GM19452 (cell line): ENCODE measurements around the gene HIVEP2.

Source experiments
- ATAC-seq: cut with Tn5 transposase; IDR thresholded peaks from one replicate; pipeline ENCODE4 v1.9.1; 2021; ENCODE audit not compliant: unreplicated experiment

The HIVEP2 gene

DNA sequence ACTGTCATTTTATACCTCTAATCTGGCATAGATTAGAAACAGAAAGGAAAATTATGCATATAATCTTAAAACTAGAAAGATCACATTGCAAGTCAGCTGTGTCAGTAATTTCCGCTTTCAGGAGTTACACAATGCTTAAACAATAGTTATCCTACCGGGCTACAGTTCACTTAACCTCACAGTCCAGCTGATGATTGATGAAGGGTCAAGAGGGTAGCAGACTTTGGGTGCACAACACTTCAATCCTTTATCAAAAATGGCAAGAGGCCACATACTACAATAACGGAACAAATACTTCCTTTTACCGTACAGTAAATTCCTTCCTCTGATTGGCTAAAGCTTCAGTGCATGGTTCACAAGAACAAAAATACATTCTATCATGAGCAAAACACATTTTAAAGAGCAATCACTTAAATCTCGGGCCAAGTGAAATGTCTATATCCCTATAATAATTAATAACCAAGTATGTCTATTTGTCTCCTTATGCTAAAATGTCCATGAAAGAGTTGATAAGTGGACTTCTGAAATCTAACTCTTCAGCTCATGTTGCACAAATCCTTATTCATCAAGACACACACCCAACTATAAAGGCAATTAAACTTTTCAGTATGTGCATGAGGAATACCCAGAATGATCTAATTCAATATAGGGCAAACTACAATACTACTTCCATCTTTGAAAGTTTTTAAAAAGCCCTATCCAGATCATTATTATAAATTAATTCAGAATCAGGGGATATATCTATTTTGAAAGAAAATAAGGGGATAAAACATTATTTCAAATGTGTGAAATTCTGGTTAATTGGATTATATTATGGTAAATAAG is 76.8 kb downstream of the HIVEP2 start:
- ATAC-seq = peak; percentile 46

DNA sequence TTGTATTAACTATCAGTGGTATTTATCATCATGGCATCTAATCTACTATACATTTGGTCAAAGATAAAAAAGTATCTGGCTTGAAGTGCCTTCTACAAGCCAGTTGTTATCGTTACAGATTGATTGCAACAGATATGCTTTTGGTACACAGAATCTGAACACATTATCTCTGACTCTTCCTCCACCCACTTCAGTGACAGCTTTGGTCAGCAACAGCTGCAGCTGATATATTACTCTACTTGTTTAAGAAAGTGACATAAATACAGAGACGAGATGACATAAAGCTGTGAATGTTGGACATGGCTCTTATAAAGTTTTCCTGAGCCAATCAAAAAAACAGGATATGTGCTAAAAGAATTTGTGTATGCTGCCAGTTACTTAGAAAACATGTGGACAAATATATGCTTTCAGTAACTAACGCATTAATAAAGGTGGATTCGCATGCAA is 77.6 kb downstream of the HIVEP2 start:
- ATAC-seq = no peak

DNA sequence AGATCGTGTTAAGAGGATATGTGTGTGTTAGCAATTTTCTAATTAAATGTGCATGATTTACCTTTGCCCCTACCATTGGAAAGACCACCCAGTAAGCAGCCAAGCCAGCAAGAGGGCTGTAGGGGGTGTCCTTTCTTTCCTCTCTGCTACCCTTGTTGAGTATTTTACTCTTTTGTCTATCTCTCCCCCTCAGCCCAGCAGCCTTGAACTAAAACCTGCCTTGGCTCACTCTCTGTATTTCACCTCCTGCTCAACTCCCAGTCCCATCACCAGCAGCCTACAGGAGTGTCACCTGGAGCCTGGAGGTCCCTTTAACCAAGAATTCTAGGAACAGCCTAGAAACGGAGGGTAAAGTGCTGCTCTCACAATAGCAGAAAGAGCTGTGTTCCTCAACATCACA is 81.0 kb downstream of the HIVEP2 start:
- ATAC-seq = no peak

DNA sequence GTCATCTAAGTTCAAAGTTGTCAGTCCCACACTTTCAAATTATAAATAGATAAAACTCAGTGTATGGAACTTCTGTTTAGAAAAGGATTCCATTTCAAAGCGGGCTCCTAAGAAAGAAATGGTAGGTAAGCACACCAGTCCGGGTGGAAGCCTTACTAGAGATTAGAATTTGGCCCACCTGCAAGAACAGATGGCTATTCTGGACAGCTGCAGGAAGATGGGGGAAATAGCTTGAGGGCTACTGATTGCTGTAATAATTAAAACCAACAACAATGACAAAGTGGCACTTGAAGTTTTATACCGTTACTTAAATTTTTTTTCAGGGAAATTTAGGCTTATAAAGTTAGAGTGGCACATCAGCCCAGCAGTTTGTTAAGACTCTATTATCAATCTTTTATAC is 83.3 kb downstream of the HIVEP2 start:
- ATAC-seq = no peak

DNA sequence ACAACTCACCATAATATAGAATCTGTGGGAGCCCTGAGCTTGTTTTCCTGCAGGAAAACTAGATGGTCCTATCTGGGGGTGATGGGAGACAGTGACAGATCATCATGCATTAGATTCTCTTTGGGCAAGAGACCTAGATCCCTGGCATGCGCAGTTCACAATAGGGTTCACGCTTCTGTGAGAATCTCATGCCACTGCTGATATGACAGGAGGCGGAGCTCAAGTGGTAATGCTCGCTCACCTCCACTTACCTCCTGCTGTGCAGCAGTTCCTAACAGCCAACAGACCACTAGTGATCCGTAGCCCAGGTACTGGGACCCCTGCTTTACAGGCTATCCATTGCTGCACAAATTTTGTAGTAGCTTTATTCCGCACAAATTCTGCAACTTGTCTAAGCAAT is 84.5 kb downstream of the HIVEP2 start:
- ATAC-seq = no peak

DNA sequence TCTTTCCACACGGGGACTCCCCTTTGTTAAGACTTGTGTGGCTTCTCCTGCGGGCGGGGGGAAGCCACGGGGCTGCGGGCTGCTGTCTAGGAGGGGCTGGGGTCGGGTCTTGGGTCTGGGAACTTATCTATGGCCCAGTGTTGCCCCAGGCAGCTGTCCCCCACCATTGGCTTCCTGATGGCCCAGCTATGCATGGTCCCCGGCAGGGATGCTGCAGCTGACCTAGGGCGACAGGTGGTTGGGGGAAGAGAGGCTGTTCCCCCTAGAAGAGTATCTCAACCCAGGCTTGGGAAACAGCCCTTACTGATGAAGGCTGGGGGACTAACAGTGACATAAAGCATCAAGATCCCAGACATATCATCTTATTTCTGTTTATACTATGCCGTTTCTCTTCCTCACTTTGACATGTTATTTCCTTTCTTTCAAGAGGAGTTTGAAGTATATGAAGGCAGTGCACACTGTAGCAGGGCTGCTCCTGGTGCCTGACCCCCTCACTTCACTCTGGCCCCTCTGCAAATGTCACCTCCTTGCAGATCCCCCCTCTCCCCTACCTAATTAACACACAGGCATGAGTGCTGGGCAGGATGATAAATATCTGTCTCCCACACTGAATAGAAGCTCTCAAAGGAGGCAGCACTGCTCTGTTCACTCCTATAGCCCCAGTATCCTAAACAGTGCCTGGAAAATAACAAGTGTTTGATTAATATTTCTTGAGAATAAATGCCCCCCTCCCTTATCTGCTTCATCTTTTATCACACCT is 87.0 kb downstream of the HIVEP2 start:
- peak; percentile 6 for ATAC-seq

DNA sequence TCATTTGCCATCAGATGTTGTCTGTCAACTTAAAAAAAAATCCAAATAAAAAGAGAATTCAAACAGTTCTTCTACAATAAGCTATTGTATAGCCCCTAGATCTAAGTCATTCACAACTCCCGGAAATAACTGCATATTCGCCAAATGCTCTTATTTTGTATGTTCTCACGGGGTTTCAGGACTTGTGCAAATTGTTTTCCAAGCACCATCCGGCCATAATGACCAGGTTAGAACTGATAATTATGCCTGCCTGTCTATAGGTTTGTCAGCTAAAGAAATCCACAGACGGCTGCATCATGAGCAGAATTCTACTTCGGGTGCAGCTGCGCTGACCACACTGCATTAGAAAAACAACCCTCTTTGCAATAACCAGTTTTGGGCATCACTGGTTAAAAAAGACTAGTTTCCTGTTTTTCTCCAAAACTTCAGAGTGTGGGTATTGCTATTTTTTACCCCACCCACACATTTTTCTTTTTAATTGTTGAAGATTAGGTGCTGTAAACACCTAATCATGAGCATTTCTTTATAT is 87.7 kb downstream of the HIVEP2 start:
- peak; percentile 53 for ATAC-seq

DNA sequence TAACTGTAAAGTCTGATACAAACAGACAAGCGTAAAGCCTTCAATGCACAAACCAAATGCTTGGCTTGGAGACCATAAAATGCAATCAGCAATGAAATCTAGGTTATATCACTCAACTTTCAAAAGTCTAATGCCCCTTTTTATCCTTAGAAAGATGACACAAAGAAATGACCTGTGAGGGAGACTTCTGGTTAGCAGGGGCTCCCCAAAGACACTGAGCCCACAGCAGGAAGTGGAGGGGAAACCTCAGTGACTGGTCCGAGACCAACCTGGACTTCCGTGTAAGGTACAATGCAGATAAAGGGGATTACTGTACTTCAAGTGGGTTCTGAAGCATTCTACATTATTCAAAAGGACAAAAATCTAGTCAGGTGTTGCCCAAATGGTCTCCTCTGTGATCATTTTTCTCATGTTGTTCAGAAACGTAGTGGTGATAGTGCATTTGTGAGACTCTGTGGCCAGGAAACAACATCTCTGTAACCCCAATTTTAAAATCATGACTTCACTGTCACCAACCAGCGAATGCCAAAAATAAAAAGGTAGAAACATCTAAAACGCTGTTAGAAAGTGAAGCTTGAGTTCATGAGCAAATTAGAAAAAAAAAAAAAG is 88.2 kb downstream of the HIVEP2 start:
- ATAC-seq = peak; percentile 67

DNA sequence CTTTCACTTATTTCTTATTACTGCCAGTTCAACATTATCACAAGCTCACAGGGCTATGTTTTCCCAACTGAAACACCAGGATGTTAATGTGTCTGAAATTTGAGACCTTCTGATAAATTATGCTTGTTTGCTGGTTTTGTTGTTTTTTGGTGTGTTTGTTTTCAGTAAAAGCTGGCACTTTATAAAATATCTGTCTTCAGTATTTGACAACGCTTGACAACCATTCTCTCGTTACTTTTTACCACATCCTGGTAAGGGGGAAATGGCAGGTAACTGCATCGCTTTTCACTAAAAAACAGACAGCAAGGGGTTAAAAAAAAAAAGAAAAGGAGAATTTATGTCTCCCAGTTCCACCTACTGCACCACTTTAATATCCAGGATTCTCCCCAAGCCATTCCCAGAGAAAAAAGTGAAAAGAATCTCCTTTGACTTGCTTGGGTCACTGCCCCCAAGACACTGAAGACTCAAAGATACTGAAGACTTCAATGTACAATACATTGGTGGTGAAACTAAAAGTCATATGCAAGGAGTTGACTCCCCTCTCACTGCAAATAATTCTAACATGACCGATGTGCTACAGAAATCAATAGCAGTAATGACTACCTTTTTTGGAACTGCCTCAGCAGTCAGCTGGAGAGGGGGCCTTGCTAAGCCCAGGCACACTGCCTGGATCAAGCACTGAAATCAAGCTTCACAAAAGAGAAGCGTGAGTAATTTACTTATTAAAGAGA is 88.9 kb downstream of the HIVEP2 start:
- no peak for ATAC-seq

DNA sequence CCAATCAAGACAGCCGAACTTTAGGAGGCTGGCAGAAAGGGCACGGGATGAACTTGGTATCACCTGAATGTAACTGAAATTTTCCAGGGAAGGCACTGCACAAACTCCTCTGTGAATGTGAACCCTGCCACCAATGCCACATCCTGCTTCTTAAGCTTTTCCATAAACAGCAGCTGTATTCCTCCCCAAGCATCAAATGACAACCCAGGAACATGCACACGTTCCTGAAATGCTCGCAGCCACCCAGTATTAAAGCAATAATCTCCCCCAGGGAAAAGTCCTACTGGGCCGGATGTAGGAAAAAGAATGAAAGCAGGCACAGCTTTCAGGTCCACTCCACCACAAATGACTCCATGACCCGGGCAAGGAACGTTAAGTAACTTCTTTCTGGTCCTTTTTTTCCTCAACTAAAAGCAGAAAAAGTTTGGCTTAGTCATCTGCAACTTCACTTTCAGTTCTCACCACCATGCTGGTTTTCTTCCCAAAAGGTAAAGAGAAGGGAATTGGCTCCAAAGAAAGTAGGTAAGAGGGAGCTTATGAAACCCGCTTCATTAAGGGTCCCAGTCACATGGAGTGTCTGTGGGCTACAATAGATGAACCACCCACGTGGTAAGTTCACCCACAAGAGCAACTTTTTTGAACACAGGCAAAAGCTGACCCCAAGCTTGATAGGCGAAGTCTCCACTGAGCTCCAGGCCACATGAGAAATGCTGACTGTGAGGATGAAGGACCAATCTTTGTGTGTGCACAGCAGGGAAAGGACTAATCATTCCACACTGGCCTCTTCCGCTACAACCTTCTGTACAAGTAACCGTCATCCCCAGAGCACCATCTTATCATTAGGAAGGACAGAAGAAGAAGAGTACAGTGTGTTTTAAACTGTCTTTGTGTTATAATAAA is 90.1 kb downstream of the HIVEP2 start:
- ATAC-seq = no peak

DNA sequence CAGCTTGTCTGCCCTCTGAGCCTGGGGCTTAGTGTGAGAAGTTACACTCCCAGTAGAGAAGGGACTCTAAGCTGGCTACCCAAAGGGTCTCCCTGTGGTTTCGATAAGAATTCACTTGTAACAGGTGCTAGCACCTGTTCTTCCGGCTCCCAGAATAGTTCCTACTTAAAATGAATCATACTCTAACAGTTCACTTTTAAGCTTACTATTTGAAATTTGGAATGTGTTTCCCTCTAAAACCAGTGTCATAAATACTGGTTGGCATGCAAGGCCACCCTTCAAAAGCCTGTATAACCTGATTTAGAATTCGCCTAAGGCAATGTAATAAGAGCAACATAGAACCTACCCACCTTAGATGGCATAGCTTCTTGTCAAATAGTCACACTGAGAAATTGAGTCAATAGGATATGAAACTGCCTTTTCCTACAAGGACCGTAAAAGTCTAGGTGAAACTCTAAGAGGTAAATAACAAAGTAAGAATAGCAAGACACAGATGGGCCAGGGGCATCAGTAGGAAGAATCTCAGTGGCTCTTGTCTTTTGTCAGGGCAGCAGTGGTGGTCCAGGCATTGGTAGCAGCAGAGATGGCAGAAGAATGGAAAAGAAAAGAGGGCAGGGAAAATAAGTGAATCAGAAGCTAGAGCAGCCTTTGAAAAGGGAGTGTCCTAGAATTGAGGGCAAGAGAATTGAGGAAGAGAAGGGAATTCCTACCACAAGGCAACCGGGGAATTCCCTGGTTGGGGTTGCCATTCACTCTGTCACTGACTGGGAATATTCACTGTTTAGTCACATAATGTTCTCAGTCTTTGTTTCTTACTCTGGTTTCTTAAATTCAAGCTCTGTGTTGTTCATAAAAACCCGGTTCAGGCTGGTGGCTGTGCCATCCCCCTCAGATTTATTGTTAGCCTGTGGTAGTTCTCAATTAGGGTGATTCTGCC is 91.5 kb downstream of the HIVEP2 start:
- ATAC-seq = no peak

DNA sequence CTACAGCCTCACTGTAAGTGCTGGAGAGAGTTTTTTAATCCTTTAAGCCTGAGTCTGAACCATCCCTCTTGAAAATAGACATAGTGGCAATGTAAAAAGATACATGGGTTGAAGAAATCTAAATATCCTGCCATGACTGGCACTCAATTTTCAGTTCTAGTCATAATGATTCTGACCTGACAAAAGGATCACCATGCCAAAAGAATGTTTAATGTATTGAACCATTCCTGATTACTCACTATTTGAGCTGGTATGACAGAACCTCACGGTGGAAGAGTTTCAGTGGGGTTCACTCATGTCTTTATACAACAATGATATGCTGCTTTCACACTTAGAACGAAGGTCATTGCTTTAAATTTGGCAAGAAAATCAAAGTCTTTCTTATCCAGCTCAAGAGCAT is 93.4 kb downstream of the HIVEP2 start:
- no peak for ATAC-seq

DNA sequence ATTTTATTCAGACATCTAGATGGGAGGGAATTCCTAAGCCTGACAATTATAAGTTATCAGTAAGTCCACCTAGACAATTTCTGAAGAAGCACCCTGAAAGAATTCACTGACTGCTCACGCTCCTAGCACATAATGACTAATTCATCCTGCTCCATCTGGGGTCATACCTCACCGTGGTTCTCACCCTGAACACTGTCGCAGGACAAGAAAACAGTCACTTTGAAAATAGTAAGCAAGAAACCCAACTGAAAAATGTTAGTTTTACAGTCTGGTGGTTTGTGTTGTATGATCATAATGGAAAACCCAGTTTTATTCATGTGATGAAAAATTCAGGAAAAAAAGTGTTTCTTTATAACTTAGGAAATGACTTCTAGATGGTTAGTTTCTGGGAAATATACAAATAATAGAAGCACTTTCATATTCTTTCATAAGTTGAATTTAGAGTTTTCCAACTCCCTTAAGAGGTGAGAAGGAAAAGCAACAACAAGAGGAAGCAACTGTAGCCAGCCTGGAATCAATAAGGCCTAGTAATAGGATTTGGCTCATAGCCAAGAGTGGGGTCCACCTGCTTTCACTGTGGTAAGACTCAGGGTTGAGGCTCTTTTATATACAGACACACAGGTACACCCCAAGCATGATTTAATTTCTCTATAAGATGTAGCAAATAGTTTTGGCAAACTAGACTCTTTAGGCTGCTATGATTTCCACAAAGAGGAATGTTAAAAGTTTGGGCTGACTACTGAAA is 94.1 kb downstream of the HIVEP2 start:
- ATAC-seq = peak; percentile 53

DNA sequence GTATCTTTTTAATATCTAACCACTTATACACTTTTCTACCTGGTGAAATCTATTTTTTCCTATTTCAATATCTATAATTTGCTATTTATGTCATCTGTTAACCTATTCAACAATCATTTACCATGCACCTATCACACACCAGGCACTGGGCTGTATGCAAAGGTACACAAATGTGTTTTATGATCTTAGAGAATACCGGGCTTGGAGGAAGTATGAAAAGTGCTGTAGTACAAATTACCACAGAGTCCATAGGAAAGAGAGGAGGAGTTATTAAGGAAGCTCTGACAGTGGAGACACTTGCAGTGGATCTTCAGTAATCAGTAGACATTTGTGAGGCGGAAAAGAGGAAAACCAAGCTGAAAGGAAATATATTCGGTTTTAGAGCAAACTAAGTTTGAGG is 96.0 kb downstream of the HIVEP2 start:
- ATAC-seq = no peak

DNA sequence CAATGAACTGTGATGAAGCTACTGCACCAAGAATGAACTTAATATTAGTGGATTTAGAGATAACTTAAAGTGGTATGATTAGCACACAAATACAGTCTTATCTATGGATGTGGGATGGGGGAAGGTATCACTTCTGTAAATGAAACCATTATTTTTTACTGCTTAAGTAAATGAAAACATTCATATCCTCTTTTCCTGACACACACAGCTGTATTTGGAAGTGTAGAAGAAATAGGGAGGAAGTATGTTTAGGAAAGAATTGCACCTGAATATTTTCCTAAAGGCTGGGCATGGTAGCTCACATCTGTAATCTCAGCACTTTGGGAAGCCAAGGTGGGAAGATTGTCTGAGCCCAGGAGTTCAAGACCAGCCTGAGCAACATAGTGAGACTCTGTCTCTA is 96.8 kb downstream of the HIVEP2 start:
- no peak for ATAC-seq

DNA sequence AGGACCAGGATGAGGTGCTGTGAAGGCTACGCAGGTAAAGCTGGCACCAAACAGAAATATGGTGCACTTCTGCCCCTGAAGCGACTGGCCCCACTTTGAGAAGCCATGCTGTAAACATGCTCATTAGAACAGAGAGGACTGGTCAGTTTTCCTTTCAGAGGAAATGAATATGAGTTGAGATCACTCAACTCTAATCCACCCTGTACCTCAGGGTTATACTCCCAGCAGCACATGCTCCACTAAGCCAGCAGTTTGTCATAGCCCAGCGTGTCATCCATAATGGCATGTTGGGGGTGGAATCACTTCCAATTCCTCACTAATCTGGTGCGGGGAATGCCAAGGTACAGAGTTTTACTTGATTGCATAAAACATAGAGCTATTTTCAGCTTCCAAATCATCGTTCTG is 98.1 kb downstream of the HIVEP2 start:
- ATAC-seq = no peak

DNA sequence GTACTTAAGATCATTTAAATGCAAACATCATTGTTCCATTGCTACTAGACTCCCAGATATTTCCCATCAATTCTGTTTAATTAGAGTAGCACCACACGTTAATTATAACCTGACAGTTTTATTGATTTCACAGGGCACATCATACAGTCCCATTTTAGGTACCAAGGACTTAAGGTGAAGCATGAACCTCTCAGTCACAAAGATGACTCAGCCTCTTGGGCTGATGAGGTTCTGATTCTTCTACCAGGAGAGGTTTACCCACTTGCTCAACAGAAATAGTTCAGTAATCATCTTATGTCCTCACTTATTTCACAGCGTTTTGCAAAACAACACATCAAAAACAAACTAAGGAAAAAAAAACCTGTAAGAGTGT is 98.5 kb downstream of the HIVEP2 start:
- ATAC-seq = no peak
